ENCODE data around the gene CSF2. TPM values are rescaled to one million over a fixed set of nuclear protein-coding genes. Genes with fewer than 3 reads are reported as not detected.

Gene CSF2
- total RNA-seq, 1 experiment from 2014 or later: 0.30 TPM

DNA sequence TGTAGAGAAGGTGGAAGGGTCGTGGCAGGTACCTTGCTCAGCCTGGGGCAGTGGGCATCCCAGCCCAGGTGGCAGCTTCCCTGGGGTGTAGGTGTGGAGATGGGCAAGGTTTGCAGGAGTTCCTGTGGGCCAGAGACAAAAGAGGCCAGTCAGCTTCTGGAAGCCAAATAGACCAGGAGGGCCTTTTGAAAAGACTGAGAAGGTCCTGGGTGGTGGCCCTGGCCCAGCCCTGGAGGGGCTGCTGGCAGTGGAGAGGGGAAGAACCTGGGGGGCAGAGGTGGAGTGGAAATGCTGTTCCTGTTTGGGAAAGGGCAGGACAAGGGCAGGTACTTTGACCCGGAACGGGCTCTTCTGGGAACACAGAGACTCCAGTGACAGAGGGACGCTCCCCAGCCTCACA is 20.1 kb upstream of the CSF2 start:
- RAD21 ChIA-PET (ENCODE audit: low non-redundant PET in 1 of 2, low total read pairs in 2 of 2, uncharacterized antibody in 2 of 2, unreplicated experiment in 2 of 2): no interaction called here
- DNase-seq (ENCODE audit: low read depth, low spot score) (no peak), ATAC-seq (no peak)
- H3K9ac ChIP-seq (ENCODE audit: low read length): no peak overlapping the region
- no TSS peak for BruUV-seq (replicated peaks)
- POLR2A ChIA-PET: no interaction called here
- no peaks in the 10 kb centered on the region for H4K20me1 ChIP-seq (ENCODE audit: insufficient read depth)
- H3K27me3 ChIP-seq (ENCODE audit: insufficient read depth, low read length): no peaks in the 10 kb centered on the region
- no peaks in the 10 kb centered on the region for H3K9me2 ChIP-seq (ENCODE audit: insufficient read depth)
- no peaks in the 10 kb centered on the region for H3K36me3 ChIP-seq (ENCODE audit: control insufficient read depth in 1 of 2, insufficient read depth in 2 of 2, low read length in 2 of 2)
- H3K9me3 ChIP-seq (ENCODE audit: control insufficient read depth in 1 of 2, insufficient read depth in 1 of 2, low read depth in 1 of 2, low read length in 2 of 2): no peaks in the 10 kb centered on the region
- H3K4me1 ChIP-seq (ENCODE audit: control insufficient read depth in 1 of 2, insufficient read depth in 2 of 2, low read length in 2 of 2): no peaks in the 10 kb centered on the region
- H2AFZ ChIP-seq (ENCODE audit: low read depth, low read length, poor library complexity, severe bottlenecking): no peak overlapping the region
- CTCF ChIA-PET: interaction anchor here (2.4 kb wide), 1 partner anchor 10 kb away, joined by 9 read pairs; no protein-coding TSS in a partner anchor
- TF ChIP-seq JUND (IDR thresholded peaks at IDR 0.05): no peak
- TF ChIP-seq ZNF274 (IDR thresholded peaks at IDR 0.05; ENCODE audit: low read depth, low read length): no peak
- no peak for TF ChIP-seq POLR2A (IDR thresholded peaks at IDR 0.05; ENCODE audit: borderline replicate concordance, extremely low read depth, insufficient read depth, insufficient read length)
- no peak for TF ChIP-seq ZFX (IDR thresholded peaks at IDR 0.05)
- TF ChIP-seq POLR2AphosphoS5 (IDR thresholded peaks at IDR 0.05; ENCODE audit: low read depth, low read length): no peak
- TF ChIP-seq YY1 (IDR thresholded peaks at IDR 0.05; ENCODE audit: extremely low read depth, insufficient replicate concordance, low read depth, low read length): no peak
- TF ChIP-seq SRF (IDR thresholded peaks at IDR 0.05; ENCODE audit: low read depth): no peak
- TF ChIP-seq SP1 (IDR thresholded peaks at IDR 0.05; ENCODE audit: low read depth): no peak
- no peak for TF ChIP-seq ELF1 (IDR thresholded peaks at IDR 0.05; ENCODE audit: borderline replicate concordance, low read depth)
- no peak for TF ChIP-seq TCF7L2 (IDR thresholded peaks at IDR 0.05; ENCODE audit: borderline replicate concordance, extremely low read depth, insufficient read depth, insufficient read length)
- no peak for TF ChIP-seq RAD21 (IDR thresholded peaks at IDR 0.05; ENCODE audit: low read depth)
- no peak for TF ChIP-seq EGR1 (IDR thresholded peaks at IDR 0.05; ENCODE audit: low read depth)
- no peak for TF ChIP-seq CEBPB (IDR thresholded peaks at IDR 0.05; ENCODE audit: low read depth)
- TF ChIP-seq ZBTB33 (IDR thresholded peaks at IDR 0.05; ENCODE audit: extremely low read depth, insufficient replicate concordance, low read length): no peak
- TF ChIP-seq, protein P1, sequence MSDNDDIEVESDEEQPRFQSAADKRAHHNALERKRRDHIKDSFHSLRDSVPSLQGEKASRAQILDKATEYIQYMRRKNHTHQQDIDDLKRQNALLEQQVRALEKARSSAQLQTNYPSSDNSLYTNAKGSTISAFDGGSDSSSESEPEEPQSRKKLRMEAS (IDR thresholded peaks at IDR 0.05): no peak
- no peak for TF ChIP-seq FOSL1 (IDR thresholded peaks at IDR 0.05; ENCODE audit: low read depth)
- no peak overlapping the region for H3K27ac ChIP-seq (ENCODE audit: low read depth, low read length)
- intact Hi-C loops (cut with micrococcal nuclease): no loop called here
- H3K79me2 ChIP-seq (ENCODE audit: insufficient read depth, low read length): no peaks in the 10 kb centered on the region
- H3K4me2 ChIP-seq (ENCODE audit: low read length): no peak overlapping the region
- H3K4me3 ChIP-seq (replicated peaks in 1 of 2; ENCODE audit: low read depth in 1 of 2, low read length in 2 of 2): no peak overlapping the region

Measured in HCT116 (cell line).